Measurements from ENCODE around the gene GAS2L2. TPM values are rescaled to one million over a fixed set of nuclear protein-coding genes. Genes with fewer than 3 reads are reported as not detected.

The GAS2L2 gene
- total and polyA plus RNA-seq, 2 of the 8 experiments (the other 6 are each of a cell fraction or from before 2014, with no cell fraction given): 0.09 to 0.13 TPM

DNA sequence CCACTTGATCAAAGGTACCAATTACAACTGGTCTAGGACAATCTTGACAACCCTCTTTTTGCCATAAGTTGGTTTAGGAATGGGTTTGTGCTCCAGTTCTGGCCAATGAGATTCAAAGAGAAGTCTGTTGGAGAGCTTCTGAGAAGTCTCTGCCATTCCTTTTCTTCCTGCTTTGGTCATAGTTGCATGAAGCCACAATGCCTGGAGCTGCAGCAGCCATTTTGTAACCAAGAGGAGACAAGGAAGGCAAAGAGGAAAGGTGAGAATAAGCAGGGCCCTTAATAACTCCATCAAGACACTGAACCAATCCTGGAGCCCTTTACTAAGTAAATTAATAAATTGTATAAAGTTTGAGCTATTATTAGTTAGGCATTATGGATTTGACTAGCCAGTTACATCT lies 4.2 kb upstream of the GAS2L2 start:
- Histone ChIP-seq H2BK12ac (ENCODE audit: low read depth, low read length) (no peak overlapping the region), H2BK15ac (ENCODE audit: low read length) (no peak overlapping the region), H2BK5ac (ENCODE audit: low read depth, low read length) (no peak overlapping the region), H3K4me3 (ENCODE audit: extremely low read depth in 1 of 4, insufficient read depth in 2 of 4, low read depth in 3 of 4, low read length in 4 of 4) (no peak overlapping the region), H3K9ac (replicated peaks in 1 of 4; ENCODE audit: extremely low read depth in 1 of 4, low read depth in 3 of 4, low read length in 3 of 4) (no peak overlapping the region), H4K8ac (ENCODE audit: extremely low read depth, insufficient read depth, low read length) (no peak overlapping the region), H3K4me2 (ENCODE audit: insufficient read depth in 1 of 2, low read depth in 2 of 2, low read length in 2 of 2) (no peak overlapping the region), H3K4me1 (replicated peaks in 1 of 4; ENCODE audit: control insufficient read depth in 3 of 4, insufficient read depth in 4 of 4, low read length in 3 of 4) (peaks cover 0 to 7% (median 2%) of the 10 kb centered on the region in 4 experiments; a peak in 2 of 7 replicates), H3K4ac (replicated peaks; ENCODE audit: insufficient read length, low read depth, low read length) (no peak overlapping the region), H2AFZ (ENCODE audit: low read length) (no peak overlapping the region), H3K79me2 (ENCODE audit: control insufficient read depth in 1 of 2, insufficient read depth in 2 of 2, low read length in 2 of 2) (no peaks in the 10 kb centered on the region), H3K27me3 (replicated peaks in 1 of 4; ENCODE audit: control insufficient read depth in 3 of 4, extremely low read depth in 1 of 4, insufficient read depth in 3 of 4, low read length in 3 of 4) (0 out of 7 replicates have a peak, but pooled peaks cover 0 to 2% (median 0%) of the 10 kb centered on the region in 4 experiments), H3K27ac (ENCODE audit: low read depth, low read length) (no peak overlapping the region), H3K23ac (ENCODE audit: insufficient read length) (no peak overlapping the region), H3K14ac (ENCODE audit: insufficient read length) (no peak overlapping the region), H3K18ac (ENCODE audit: extremely low read depth, low read length) (no peak overlapping the region), H4K91ac (replicated peaks; ENCODE audit: insufficient read length, low read length) (no peak overlapping the region), H2BK120ac (replicated peaks; ENCODE audit: low read depth, low read length) (no peak overlapping the region), H3K56ac (replicated peaks; ENCODE audit: insufficient read length, low read depth, low read length) (no peak overlapping the region), H4K5ac (ENCODE audit: insufficient read length, low read depth, low read length) (no peak overlapping the region), H3K9me3 (ENCODE audit: insufficient read depth in 2 of 2, low read depth in 1 of 2, low read length in 1 of 2) (no peaks in the 10 kb centered on the region), H3K23me2 (ENCODE audit: low read depth, low read length) (no peaks in the 10 kb centered on the region), H4K20me1 (replicated peaks in 1 of 2; ENCODE audit: control insufficient read depth in 1 of 2, insufficient read depth in 2 of 2, low read length in 2 of 2) (no peaks in the 10 kb centered on the region), H3K36me3 (ENCODE audit: control insufficient read depth in 2 of 4, insufficient read depth in 4 of 4, low read length in 3 of 4) (no peaks in the 10 kb centered on the region), H3K79me1 (ENCODE audit: low read depth, low read length) (no peaks in the 10 kb centered on the region), H2BK20ac (ENCODE audit: low read length) (no peak overlapping the region), H2AK5ac (ENCODE audit: low read depth, low read length) (no peak overlapping the region)
- ChIA-PET POLR2A (ENCODE audit: partially characterized antibody) (interaction anchor here (1.3 to 2.0 kb wide), 3 partner anchors 9 to 189 kb away, joined by 3 to 9 read pairs (median 3); partner anchors contain the start of gene TAF15), CTCF (ENCODE audit: partially characterized antibody) (interaction anchor here (0.7 to 4.0 kb wide), 6 partner anchors 10 to 444 kb away, joined by 3 to 19 read pairs (median 4); partner anchors contain the start of gene TAF15)
- TF ChIP-seq FOSL1 (IDR thresholded peaks at IDR 0.05; ENCODE audit: insufficient read depth, low read depth, low read length) (no peak), SP2 (IDR thresholded peaks at IDR 0.05; ENCODE audit: low read length) (no peak)
- no peak for FAIRE-seq
- DNase-seq (ENCODE audit: low read depth in 1 of 2, low spot score in 2 of 2): no peak
